SH-SY5Y (cell line): ENCODE data around the gene C9orf152.

Experiments
- GATA2 ChIP-seq: IDR thresholded peaks from 2 replicates; pipeline ENCODE4 v1.6.1; 2011; ENCODE audit warnings: mild to moderate bottlenecking, low read depth, low read length
- GATA3 ChIP-seq: IDR thresholded peaks from 2 replicates; pipeline ENCODE4 v1.6.1; 2011; ENCODE audit warnings: low read depth, mild to moderate bottlenecking, low read length, moderate library complexity

DNA sequence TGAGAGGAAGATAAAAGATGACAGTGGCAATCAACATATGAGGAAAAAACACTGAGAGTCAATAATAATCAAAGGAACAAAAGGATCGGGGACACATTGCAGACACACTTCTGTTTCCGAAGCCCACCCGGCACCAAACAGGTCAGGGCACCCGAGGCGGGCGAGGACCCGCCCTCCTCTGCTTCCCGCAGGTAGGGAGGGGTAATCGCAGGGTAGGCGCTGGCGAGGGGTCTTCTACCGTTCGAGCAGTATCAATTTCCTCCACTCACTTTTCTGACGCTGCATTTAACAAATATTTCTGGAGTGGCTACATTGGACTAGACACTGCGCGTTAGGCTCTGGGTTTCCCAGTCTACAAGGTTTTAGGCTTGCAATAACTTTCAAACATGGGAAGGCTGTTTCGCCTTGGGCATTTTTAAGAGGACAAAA lies 47.1 kb upstream of the C9orf152 start:
- TF ChIP-seq GATA2 (0 out of 2 replicates have a peak, but pooled peaks have one; percentile 15), GATA3 (no peak)
